IMR-90 (cell line): ENCODE data around the gene RAD51B. TPM values are rescaled to one million over a fixed set of nuclear protein-coding genes. Genes with fewer than 3 reads are reported as not detected.

Experiments used
- ATAC-seq: fragments of 200-7000 bp; cut with Tn5 transposase; 2 replicates; pipeline ENCODE4 v1.9.1; 2020; ENCODE audit warnings: low read depth, mild to moderate bottlenecking, moderate library complexity
- BruUV-seq: library from RNA; stranded (reverse); fragments of 400-500 nt; replicated peaks from 2 replicates; lab custom pipeline; 2021; lab: Mats Ljungman, UMichigan
- CTCF ChIA-PET: fragments of 300-600 bp; formaldehyde crosslinking; extraction: SDS; loops from one replicate; lab custom pipeline; 2021; ENCODE audit warnings: antibody characterized with exemption; lab: Yijun Ruan, JAX
- POLR2A ChIA-PET: fragments of 300-600 bp; sonication (Branson Sonifier 250); formaldehyde crosslinking; loops from one replicate; lab custom pipeline; 2022; ENCODE audit warnings: antibody characterized with exemption; ENCODE audit not compliant: unreplicated experiment; lab: Charles Lee
- DNase-seq: peaks from one replicate; pipeline ENCODE4 v3.0.0; 2013
- H2AFZ ChIP-seq: replicated peaks from 2 replicates; pipeline ENCODE3; 2013; ENCODE audit warnings: low read length, mild to moderate bottlenecking; ENCODE audit not compliant: poor library complexity
- H2AK5ac ChIP-seq: 2 replicates; pipeline ENCODE4 v1.6.1; 2013; ENCODE audit warnings: low read depth, low read length, inconsistent platforms
- H2AK9ac ChIP-seq: replicated peaks from 2 replicates; pipeline ENCODE3; 2013; ENCODE audit warnings: mild to moderate bottlenecking, low read depth, low read length, moderate library complexity; ENCODE audit not compliant: poor library complexity
- H2BK120ac ChIP-seq: 2 replicates; pipeline ENCODE4 v1.6.1; 2013; ENCODE audit warnings: low read depth, low read length, inconsistent platforms
- H2BK15ac ChIP-seq: 3 replicates; pipeline ENCODE4 v1.6.1; 2013; ENCODE audit warnings: low read depth, low read length, inconsistent platforms
- H2BK20ac ChIP-seq: 2 replicates; pipeline ENCODE4 v1.6.1; 2013; ENCODE audit warnings: low read depth, mild to moderate bottlenecking, inconsistent platforms, low read length, moderate library complexity
- H2BK5ac ChIP-seq: 2 replicates; pipeline ENCODE4 v1.6.1; 2013; ENCODE audit warnings: mild to moderate bottlenecking, low read depth, low read length, inconsistent platforms; ENCODE audit not compliant: poor library complexity, severe bottlenecking
- H3K14ac ChIP-seq: replicated peaks from 2 replicates; pipeline ENCODE4 v1.6.1; 2013; ENCODE audit warnings: low read depth, low read length, inconsistent platforms
- H3K18ac ChIP-seq: 2 replicates; pipeline ENCODE4 v1.6.1; 2013; ENCODE audit warnings: low read depth, low read length, control low read depth
- H3K23ac ChIP-seq: 2 replicates; pipeline ENCODE4 v1.6.1; 2013; ENCODE audit warnings: low read depth, low read length, inconsistent platforms
- H3K27ac ChIP-seq: 2 replicates; pipeline ENCODE4 v1.5.1; 2013; ENCODE audit warnings: mild to moderate bottlenecking, control low read depth, low read length; ENCODE audit not compliant: insufficient read depth
- H3K27me3 ChIP-seq: 2 replicates; pipeline ENCODE4 v1.6.1; 2013; ENCODE audit warnings: low read length; ENCODE audit not compliant: control insufficient read depth, insufficient read depth
- H3K36me3 ChIP-seq: 2 replicates; pipeline ENCODE4 v1.6.1; 2013; ENCODE audit warnings: low read length, mixed read lengths; ENCODE audit not compliant: control insufficient read depth, insufficient read depth
- H3K4ac ChIP-seq: 2 replicates; pipeline ENCODE4 v1.6.1; 2013; ENCODE audit warnings: low read depth, low read length, inconsistent platforms
- H3K4me1 ChIP-seq: 2 replicates; pipeline ENCODE4 v1.6.1; 2013; ENCODE audit warnings: low read length, mixed read lengths; ENCODE audit not compliant: control insufficient read depth, insufficient read depth
- H3K4me2 ChIP-seq: 2 replicates; pipeline ENCODE4 v1.6.1; 2013; ENCODE audit warnings: low read depth, mild to moderate bottlenecking, control low read depth, low read length, moderate library complexity
- H3K4me3 ChIP-seq: 2 replicates; pipeline ENCODE4 v1.5.1; 2013; ENCODE audit warnings: low read depth, mild to moderate bottlenecking, control low read depth, low read length, moderate library complexity; ENCODE audit not compliant: insufficient read depth
- H3K56ac ChIP-seq: 2 replicates; pipeline ENCODE4 v1.6.1; 2013; ENCODE audit warnings: low read length, inconsistent platforms; ENCODE audit not compliant: insufficient read depth; ENCODE audit errors: extremely low read depth
- H3K79me1 ChIP-seq, 2 experiments: 2 replicates each; pipeline ENCODE4 v1.6.1; 2013; ENCODE audit warnings: low read length in 2 of 2, inconsistent platforms in 1 of 2, low read depth in 1 of 2
- H3K9ac ChIP-seq: 2 replicates; pipeline ENCODE4 v1.6.1; 2013; ENCODE audit warnings: low read depth, low read length, control low read depth
- H3K9me1 ChIP-seq: 2 replicates; pipeline ENCODE4 v1.6.1; 2013; ENCODE audit warnings: low read length, inconsistent platforms; ENCODE audit not compliant: insufficient read depth
- H3K9me3 ChIP-seq: 2 replicates; pipeline ENCODE4 v1.6.1; 2013; ENCODE audit warnings: low read length; ENCODE audit not compliant: control insufficient read depth, insufficient read depth
- H4K20me1 ChIP-seq: 2 replicates; pipeline ENCODE4 v1.6.1; 2013; ENCODE audit warnings: low read length, inconsistent platforms; ENCODE audit not compliant: insufficient read depth
- H4K5ac ChIP-seq: 2 replicates; pipeline ENCODE4 v1.6.1; 2013; ENCODE audit warnings: mild to moderate bottlenecking, low read depth, low read length, control low read depth
- H4K8ac ChIP-seq, 2 experiments: 2 replicates each; pipeline ENCODE4 v1.6.1; 2013; ENCODE audit warnings: low read depth in 2 of 2, low read length in 2 of 2, control low read depth in 1 of 2, inconsistent platforms in 1 of 2
- H4K91ac ChIP-seq: 2 replicates; pipeline ENCODE4 v1.6.1; 2013; ENCODE audit warnings: low read depth, low read length, inconsistent platforms; ENCODE audit not compliant: insufficient read depth
- BHLHE40 ChIP-seq: fragments of 150-350 bp; IDR thresholded peaks from 2 replicates; pipeline ENCODE4 v1.6.1; 2016; ENCODE audit warnings: mild to moderate bottlenecking, low read depth, low read length
- MAFK ChIP-seq: IDR thresholded peaks from 2 replicates; pipeline ENCODE4 v1.6.1; 2012; ENCODE audit warnings: low read depth, low read length, improper control_type of control experiment
- WGBS, 2 experiments: methylation state at CpG; one replicate each; pipeline versions ENCODE4 v1.1.5 to v1.1.7; 2013; ENCODE audit warnings: missing lambda C conversion rate in 2 of 2; ENCODE audit not compliant: insufficient read length in 1 of 2; ENCODE audit errors: extremely low coverage in 2 of 2; 5-methylcytosine and 5-hydroxymethylcytosine counted together
- dilution Hi-C: fragments of 300-500 bp; cut with HindIII; formaldehyde crosslinking; loops from one replicate; pipeline ENCODE4 v1.14.3; 2018; ENCODE audit warnings: low sequenced_read_pairs; ENCODE audit not compliant: unreplicated experiment
- in situ Hi-C: fragments of 300-500 bp; cut with MboI; formaldehyde crosslinking; loops from 3 replicates; pipeline ENCODE4 v1.14.3; 2019; ENCODE audit warnings: low sequenced_read_pairs, inconsistent platforms, mixed read lengths
- intact Hi-C: fragments of 100-400 bp; cut with micrococcal nuclease; formaldehyde crosslinking; loops from 2 replicates; pipeline ENCODE4 v1.10.0; 2022
- polyA plus RNA-seq, 3 experiments: library from polyadenylated mRNA; depleted of rRNA; stranded (reverse); fragments of >200 nt; gene quantifications; 2 replicates each; pipeline ENCODE4 v1.2.3, GENCODE V29; 2012; ENCODE audit warnings: low replicate concordance in 1 of 3
- total RNA-seq: library from RNA; depleted of rRNA; stranded (reverse); fragments of >200 nt; gene quantifications from 2 replicates; pipeline ENCODE4 v1.2.3, GENCODE V29; 2012

The RAD51B gene
- total and polyA plus RNA-seq, 2 of the 4 experiments (the other 2 are of a cell fraction), result 5.1 to 18.8 TPM

GRCh38 chr14:68461086-68461485 lies 641.5 kb downstream of the RAD51B start:
- in situ Hi-C loops, result no loop called here
- ATAC-seq (no peak), DNase-seq (no peak)
- H2BK120ac ChIP-seq, result no peak overlapping the region
- H2AK9ac ChIP-seq, result no peak overlapping the region
- H3K4ac ChIP-seq, result no peak overlapping the region
- H4K91ac ChIP-seq, result no peak overlapping the region
- BruUV-seq, result no TSS peak
- H3K27ac ChIP-seq, result no peak overlapping the region
- dilution Hi-C loops, result no loop called here
- no peaks in the 10 kb centered on the region for H3K36me3 ChIP-seq
- no peak overlapping the region for H4K5ac ChIP-seq
- H3K4me2 ChIP-seq, result no peak overlapping the region
- H2AK5ac ChIP-seq, result peak overlapping the region; percentile 18; the same call in 1 of the 2 replicates
- H4K8ac ChIP-seq, result no peak overlapping the region
- no peak overlapping the region for H3K56ac ChIP-seq
- H3K9ac ChIP-seq, result no peak overlapping the region
- H2BK20ac ChIP-seq, result no peak overlapping the region
- 0 out of 2 replicates have a peak, but pooled peaks cover 9% of the 10 kb centered on the region for H3K9me1 ChIP-seq
- no peaks in the 10 kb centered on the region for H3K9me3 ChIP-seq
- H3K23ac ChIP-seq, result no peak overlapping the region
- no peak overlapping the region for H2AFZ ChIP-seq
- ChIA-PET CTCF (no interaction called here), POLR2A (no interaction called here)
- no peak overlapping the region for H2BK5ac ChIP-seq
- intact Hi-C loops, result loop anchor here (10.0 kb wide), 2 partner anchors 224 to 334 kb away; partner anchors contain the start of gene ZFP36L1
- no peaks in the 10 kb centered on the region for H4K20me1 ChIP-seq
- no peak overlapping the region for H2BK15ac ChIP-seq
- H3K14ac ChIP-seq, result no peak overlapping the region
- H3K4me1 ChIP-seq, result peaks cover 12% of the 10 kb centered on the region
- H3K4me3 ChIP-seq, result no peak overlapping the region
- no peak overlapping the region for H3K18ac ChIP-seq
- H3K27me3 ChIP-seq, result no peaks in the 10 kb centered on the region
- WGBS, 2 experiments, result no CpG with 5 or more reads among the region's 4 CpGs
- TF ChIP-seq MAFK (no peak), BHLHE40 (no peak)
- H3K79me1 ChIP-seq, result no peaks in the 10 kb centered on the region
